H1 (cell line): ENCODE data around the gene ARHGEF19. TPM values are rescaled to one million over a fixed set of nuclear protein-coding genes. Genes with fewer than 3 reads are reported as not detected.

Experiments
- FOSL1 ChIP-seq: IDR thresholded peaks from 2 replicates; pipeline ENCODE4 v1.6.1; 2011; ENCODE audit warnings: mild to moderate bottlenecking, low read depth, low read length, moderate library complexity; ENCODE audit not compliant: insufficient read depth
- polyA plus RNA-seq, 7 experiments: library from polyadenylated mRNA; depleted of rRNA in 3 of 7; stranded (reverse) in 5 of 7; unstranded in 2 of 7; fragments of >200 nt in 5 of 7; fragments of 200-250 nt in 2 of 7; gene quantifications; 1 replicate in 5 of 7; 2 replicates in 1 of 7; 4 replicates in 1 of 7; pipeline versions ENCODE4 v1.2.1 to v1.2.3, GENCODE V29; 2011 to 2013; ENCODE audit warnings: missing spikeins in 2 of 7, mixed read lengths in 2 of 7
- total RNA-seq: library from RNA; stranded (reverse); fragmentation: NEBNext Ultra II Directional; extraction: Animal tissue kit (Norgen Biotek cat#: 25700); gene quantifications from 2 replicates; pipeline ENCODE4 v1.2.1, GENCODE V29; 2021

Gene ARHGEF19
- total and polyA plus RNA-seq, 2 of the 8 experiments (the other 6 are each of a cell fraction or from before 2014, with no cell fraction given) = 47.5 to 56.4 TPM

- TF ChIP-seq FOSL1 = no peak
- TF ChIP-seq, all 59 proteins: peak for 0
Observed at GRCh38 chr1:16229976-16230740, 17.7 kb upstream of the ARHGEF19 start (continued).
